ENCODE measurements around the gene MESP1.
"Not testable (repeated sequence)": the region's sequence is repeated elsewhere in the genome, so short reads cannot be mapped to it uniquely, and the experiment has no call there.

MESP1 gene

GRCh38 chr15:89750560-89751542 is at the start of gene MESP1:
TSS of gene MESP1 (minus strand) at chr15:89751249. CDS start at chr15:89751231, 18 bp downstream.
- DNase-seq (ENCODE audit: low read depth), result peak; percentile 76

GRCh38 chr15:89799918-89800498 is 49.0 kb upstream of the MESP1 start:
- no peak for DNase-seq (ENCODE audit: low read depth)

- no peak for DNase-seq (ENCODE audit: low read depth)
Measured at GRCh38 chr15:89799011-89799911, 48.2 kb upstream of the MESP1 start.

GRCh38 chr15:89797678-89798201 is 46.7 kb upstream of the MESP1 start:
- no peak for DNase-seq (ENCODE audit: low read depth)

- no peak for DNase-seq (ENCODE audit: low read depth)
Measured at GRCh38 chr15:89795996-89796395, 44.9 kb upstream of the MESP1 start.

- DNase-seq (ENCODE audit: low read depth), result no peak
Measured at GRCh38 chr15:89794627-89795241, 43.7 kb upstream of the MESP1 start.

GRCh38 chr15:89792106-89792805 is 41.2 kb upstream of the MESP1 start:
- DNase-seq (ENCODE audit: low read depth), result no peak

- DNase-seq (ENCODE audit: low read depth), result no peak
Measured at GRCh38 chr15:89790661-89791060, 39.6 kb upstream of the MESP1 start.

GRCh38 chr15:89790206-89790605 is 39.2 kb upstream of the MESP1 start:
- DNase-seq (ENCODE audit: low read depth), result no peak

- DNase-seq (ENCODE audit: low read depth), result not testable (repeated sequence)
Measured at GRCh38 chr15:89788585-89788984, 37.5 kb upstream of the MESP1 start.

GRCh38 chr15:89787944-89788343 is 36.9 kb upstream of the MESP1 start:
- DNase-seq (ENCODE audit: low read depth), result no peak

GRCh38 chr15:89785774-89786140 is 34.7 kb upstream of the MESP1 start:
- no peak for DNase-seq (ENCODE audit: low read depth)

GRCh38 chr15:89785064-89785773 is 34.2 kb upstream of the MESP1 start:
- no peak for DNase-seq (ENCODE audit: low read depth)

- DNase-seq (ENCODE audit: low read depth), result no peak
Measured at GRCh38 chr15:89784686-89784960, 33.6 kb upstream of the MESP1 start.

GRCh38 chr15:89783861-89784685 is 33.0 kb upstream of the MESP1 start:
- DNase-seq (ENCODE audit: low read depth), result no peak

GRCh38 chr15:89783111-89783860 is 32.2 kb upstream of the MESP1 start:
- DNase-seq (ENCODE audit: low read depth), result no peak

- not testable (repeated sequence) for DNase-seq (ENCODE audit: low read depth)
Measured at GRCh38 chr15:89782619-89782950, 31.5 kb upstream of the MESP1 start.

- no peak for DNase-seq (ENCODE audit: low read depth)
Measured at GRCh38 chr15:89781891-89782618, 31.0 kb upstream of the MESP1 start.
